H1 (cell line): ENCODE measurements around the gene MT1X. TPM values are rescaled to one million over a fixed set of nuclear protein-coding genes. Genes with fewer than 3 reads are reported as not detected.

Source experiments
- CTCF ChIA-PET: fragments of 300-600 bp; sonication (Branson Sonifier 250); formaldehyde crosslinking; loops from one replicate; lab custom pipeline; 2021; ENCODE audit not compliant: partially characterized antibody; lab: Charles Lee
- POLR2A ChIA-PET: fragments of 300-600 bp; sonication (Branson Sonifier 250); formaldehyde crosslinking; loops from one replicate; lab custom pipeline; 2021; ENCODE audit warnings: inconsistent platforms; ENCODE audit not compliant: partially characterized antibody; lab: Charles Lee
- DNase-seq, 2 experiments: peaks; one replicate each; pipeline versions ENCODE4 v3.0.0 to v3.0.0-alpha.2; 2010 to 2022; ENCODE audit warnings: low spot score in 2 of 2, low read depth in 1 of 2, mixed read lengths in 1 of 2
- FAIRE-seq: peaks from 2 replicates; lab custom pipeline; 2011; peaks lifted over from hg19 to GRCh38; lab: Jason Lieb, UNC
- H2AFZ ChIP-seq: 2 replicates; pipeline ENCODE4 v1.8.1; 2012; ENCODE audit warnings: low read length, inconsistent platforms
- H2AK5ac ChIP-seq: 2 replicates; pipeline ENCODE4 v1.6.1; 2013; ENCODE audit warnings: low read depth, low read length
- H2BK120ac ChIP-seq: replicated peaks from 2 replicates; pipeline ENCODE3; 2013; ENCODE audit warnings: low read depth, low read length, inconsistent platforms
- H2BK12ac ChIP-seq: 2 replicates; pipeline ENCODE4 v1.6.1; 2013; ENCODE audit warnings: low read depth, low read length
- H2BK15ac ChIP-seq: 2 replicates; pipeline ENCODE4 v1.6.1; 2013; ENCODE audit warnings: low read length
- H2BK20ac ChIP-seq: 2 replicates; pipeline ENCODE4 v1.6.1; 2013; ENCODE audit warnings: low read length
- H2BK5ac ChIP-seq: 2 replicates; pipeline ENCODE4 v1.6.1; 2013; ENCODE audit warnings: low read depth, low read length
- H3K14ac ChIP-seq: 2 replicates; pipeline ENCODE4 v1.6.1; 2013; ENCODE audit warnings: inconsistent platforms; ENCODE audit not compliant: insufficient read length
- H3K18ac ChIP-seq: 2 replicates; pipeline ENCODE4 v1.6.1; 2013; ENCODE audit warnings: low read length; ENCODE audit errors: extremely low read depth
- H3K23ac ChIP-seq: 2 replicates; pipeline ENCODE4 v1.6.1; 2013; ENCODE audit warnings: inconsistent platforms; ENCODE audit not compliant: insufficient read length
- H3K23me2 ChIP-seq: 2 replicates; pipeline ENCODE4 v1.6.1; 2013; ENCODE audit warnings: low read depth, low read length
- H3K27ac ChIP-seq: 2 replicates; pipeline ENCODE4 v1.6.1; 2011; ENCODE audit warnings: low read depth, low read length, inconsistent platforms
- H3K27me3 ChIP-seq, 4 experiments: replicated peaks in 1 of 4; 1 replicate in 1 of 4; 2 replicates in 3 of 4; pipeline versions ENCODE4 v1.6.1 to v1.8.1; 2011 to 2013; ENCODE audit warnings: low read length in 3 of 4, mild to moderate bottlenecking in 3 of 4, inconsistent platforms in 2 of 4, mixed read lengths in 2 of 4, moderate library complexity in 1 of 4; ENCODE audit not compliant: control insufficient read depth in 3 of 4, insufficient read depth in 3 of 4; ENCODE audit errors: extremely low read depth in 1 of 4
- H3K36me3 ChIP-seq, 4 experiments: 2 replicates each; pipeline versions ENCODE4 v1.6.1 to v1.8.1; 2011 to 2013; ENCODE audit warnings: mild to moderate bottlenecking in 4 of 4, low read length in 3 of 4, moderate library complexity in 2 of 4, control low read depth in 1 of 4, inconsistent platforms in 1 of 4; ENCODE audit not compliant: insufficient read depth in 4 of 4, control insufficient read depth in 2 of 4
- H3K4ac ChIP-seq: replicated peaks from 2 replicates; pipeline ENCODE3; 2013; ENCODE audit warnings: low read length, low read depth, mixed read lengths, inconsistent platforms; ENCODE audit not compliant: insufficient read length
- H3K4me1 ChIP-seq, 4 experiments: replicated peaks in 1 of 4; 1 replicate in 1 of 4; 2 replicates in 3 of 4; pipeline versions ENCODE4 v1.6.1 to v1.8.1; 2011 to 2013; ENCODE audit warnings: low read length in 3 of 4, inconsistent platforms in 2 of 4, mixed read lengths in 1 of 4; ENCODE audit not compliant: insufficient read depth in 4 of 4, control insufficient read depth in 3 of 4
- H3K4me2 ChIP-seq, 2 experiments: 2 replicates each; pipeline versions ENCODE4 v1.6.1 to v1.8.1; 2011 to 2013; ENCODE audit warnings: low read depth in 2 of 2, low read length in 2 of 2, control low read depth in 1 of 2, inconsistent platforms in 1 of 2, mild to moderate bottlenecking in 1 of 2; ENCODE audit not compliant: insufficient read depth in 1 of 2
- H3K4me3 ChIP-seq, 4 experiments: fragments of 200-600, 300-600 bp in 1 of 4; sonication (generic), shearing (Covaris generic), sonication (Bioruptor Twin) in 1 of 4; 2 replicates each; pipeline versions ENCODE4 v1.5.1 to v1.8.1; 2011 to 2016; ENCODE audit warnings: low read length in 4 of 4, low read depth in 3 of 4, control low read depth in 2 of 4, inconsistent platforms in 2 of 4, mild to moderate bottlenecking in 2 of 4, mixed read lengths in 1 of 4, moderate library complexity in 1 of 4; ENCODE audit not compliant: insufficient read depth in 2 of 4; ENCODE audit errors: extremely low read depth in 1 of 4
- H3K56ac ChIP-seq: replicated peaks from 2 replicates; pipeline ENCODE3; 2013; ENCODE audit warnings: low read depth, mild to moderate bottlenecking, mixed read lengths, low read length, inconsistent platforms; ENCODE audit not compliant: insufficient read length
- H3K79me1 ChIP-seq: 2 replicates; pipeline ENCODE4 v1.6.1; 2013; ENCODE audit warnings: low read depth, low read length, control low read depth
- H3K79me2 ChIP-seq, 2 experiments: 2 replicates each; pipeline versions ENCODE4 v1.6.1 to v1.8.1; 2012 to 2013; ENCODE audit warnings: low read length in 2 of 2, mild to moderate bottlenecking in 2 of 2, inconsistent platforms in 1 of 2; ENCODE audit not compliant: insufficient read depth in 2 of 2, control insufficient read depth in 1 of 2
- H3K9ac ChIP-seq, 4 experiments: replicated peaks in 1 of 4; 1 replicate in 1 of 4; 2 replicates in 3 of 4; pipeline versions ENCODE4 v1.6.1 to v1.8.1; 2011 to 2013; ENCODE audit warnings: low read depth in 3 of 4, low read length in 3 of 4, control low read depth in 2 of 4, mild to moderate bottlenecking in 2 of 4, moderate library complexity in 2 of 4, inconsistent platforms in 1 of 4; ENCODE audit errors: extremely low read depth in 1 of 4
- H3K9me3 ChIP-seq, 2 experiments: 2 replicates each; pipeline versions ENCODE4 v1.6.1 to v1.8.1; 2012 to 2013; ENCODE audit warnings: mild to moderate bottlenecking in 2 of 2, moderate library complexity in 2 of 2, control low read depth in 1 of 2, inconsistent platforms in 1 of 2, low read depth in 1 of 2, low read length in 1 of 2, mixed read lengths in 1 of 2; ENCODE audit not compliant: insufficient read depth in 2 of 2
- H4K20me1 ChIP-seq, 2 experiments: replicated peaks in 1 of 2; 2 replicates each; pipeline versions ENCODE3 to v1.8.1; 2011 to 2013; ENCODE audit warnings: inconsistent platforms in 2 of 2, low read length in 2 of 2, mild to moderate bottlenecking in 1 of 2; ENCODE audit not compliant: insufficient read depth in 2 of 2, control insufficient read depth in 1 of 2
- H4K5ac ChIP-seq: 2 replicates; pipeline ENCODE4 v1.6.1; 2013; ENCODE audit warnings: low read length, low read depth, mixed read lengths, inconsistent platforms; ENCODE audit not compliant: insufficient read length
- H4K8ac ChIP-seq: 2 replicates; pipeline ENCODE4 v1.8.0; 2013; ENCODE audit warnings: mild to moderate bottlenecking, moderate library complexity, low read length, inconsistent platforms; ENCODE audit not compliant: insufficient read depth; ENCODE audit errors: extremely low read depth
- H4K91ac ChIP-seq: replicated peaks from 2 replicates; pipeline ENCODE3; 2013; ENCODE audit warnings: low read length, mixed read lengths, inconsistent platforms; ENCODE audit not compliant: insufficient read length
- CEBPB ChIP-seq: IDR thresholded peaks from 2 replicates; pipeline ENCODE4 v1.6.1; 2012; ENCODE audit warnings: low read depth, low read length
- RFX5 ChIP-seq: IDR thresholded peaks from 2 replicates; pipeline ENCODE4 v1.6.1; 2011; ENCODE audit warnings: low read depth, low read length, improper control_type of control experiment, borderline replicate concordance
- WGBS, 2 experiments: shearing (Covaris generic) in 1 of 2; methylation state at CpG; one replicate each; pipeline versions ENCODE4 v1.1.6 to v1.1.7; 2013 to 2015; ENCODE audit warnings: low lambda C conversion rate in 2 of 2, mixed read lengths in 2 of 2, inconsistent platforms in 1 of 2, low coverage in 1 of 2, missing lambda C conversion rate in 1 of 2; ENCODE audit not compliant: insufficient replicate concordance in 2 of 2, insufficient coverage in 1 of 2, insufficient read length in 1 of 2; ENCODE audit errors: extremely low coverage in 1 of 2, missing lambda C conversion rate in 1 of 2; 5-methylcytosine and 5-hydroxymethylcytosine counted together
- polyA plus RNA-seq, 7 experiments: library from polyadenylated mRNA; depleted of rRNA in 3 of 7; stranded (reverse) in 5 of 7; unstranded in 2 of 7; fragments of >200 nt in 5 of 7; fragments of 200-250 nt in 2 of 7; gene quantifications; 1 replicate in 5 of 7; 2 replicates in 1 of 7; 4 replicates in 1 of 7; pipeline versions ENCODE4 v1.2.1 to v1.2.3, GENCODE V29; 2011 to 2013; ENCODE audit warnings: missing spikeins in 2 of 7, mixed read lengths in 2 of 7
- total RNA-seq: library from RNA; stranded (reverse); fragmentation: NEBNext Ultra II Directional; extraction: Animal tissue kit (Norgen Biotek cat#: 25700); gene quantifications from 2 replicates; pipeline ENCODE4 v1.2.1, GENCODE V29; 2021

Gene MT1X
- total and polyA plus RNA-seq, 2 of the 8 experiments (the other 6 are each of a cell fraction or from before 2014, with no cell fraction given), result 52.4 to 1,060 TPM

GRCh38 chr16:56641166-56641565 lies 41.1 kb upstream of the MT1X start:
- Histone ChIP-seq H3K23me2 (peaks cover 9% of the 10 kb centered on the region), H3K4ac (no peak overlapping the region)
- TF ChIP-seq RFX5, result no peak
- peak; percentile 19; the same call in 1 of the 2 replicates for TF ChIP-seq CEBPB
- TF ChIP-seq, all 59 proteins: peak for 1
- H3K9me3 ChIP-seq, result no peaks in the 10 kb centered on the region
- no peak overlapping the region for H3K23ac ChIP-seq
- H4K91ac ChIP-seq, result no peak overlapping the region
- 68% methylated on average over 2 of the region's 2 CpGs; no CpG with 5 or more reads in 1 of the 2 experiments for WGBS, 2 experiments
- no peak overlapping the region for H3K14ac ChIP-seq
- FAIRE-seq (no peak), DNase-seq (no peak)
- CTCF ChIA-PET, result interaction anchor here (0.6 to 4.1 kb wide), 10 partner anchors 10 to 279 kb away, joined by 3 to 28 read pairs (median 3); partner anchors contain the start of gene MT1B
- no peak overlapping the region for H3K56ac ChIP-seq
- no peak overlapping the region for H3K9ac ChIP-seq
- H3K27ac ChIP-seq, result no peak overlapping the region
- no peaks in the 10 kb centered on the region for H3K36me3 ChIP-seq
- no peak overlapping the region for H4K5ac ChIP-seq
- peaks cover 5 to 31% of the 10 kb centered on the region in 2 experiments for H4K20me1 ChIP-seq
- no peak overlapping the region for H2BK5ac ChIP-seq
- H2BK120ac ChIP-seq, result no peak overlapping the region
- H3K4me2 ChIP-seq, result no peak overlapping the region
- H3K4me3 ChIP-seq, result no peak overlapping the region
- no peak overlapping the region for H2AFZ ChIP-seq
- no peak overlapping the region for H2AK5ac ChIP-seq
- no peak overlapping the region for H4K8ac ChIP-seq
- no peak overlapping the region for H2BK15ac ChIP-seq
- no peaks in the 10 kb centered on the region for H3K79me2 ChIP-seq
- no peaks in the 10 kb centered on the region for H3K79me1 ChIP-seq
- no peak overlapping the region; the same call in 1 of the 2 replicates for H2BK20ac ChIP-seq
- H3K27me3 ChIP-seq, result peaks cover 87 to 100% (median 99%) of the 10 kb centered on the region in 4 experiments
- POLR2A ChIA-PET, result interaction anchor here (1.0 to 6.3 kb wide), 5 partner anchors 14 to 43 kb away, joined by 3 to 30 read pairs (median 4); partner anchors contain the start of gene MT1F
- H2BK12ac ChIP-seq, result no peak overlapping the region
- H3K4me1 ChIP-seq, result peaks cover 3 to 17% (median 6%) of the 10 kb centered on the region in 4 experiments
- no peak overlapping the region for H3K18ac ChIP-seq
